HepG2 (cell line): Measurements from ENCODE around the gene PBOV1. TPM values are rescaled to one million over a fixed set of nuclear protein-coding genes. Genes with fewer than 3 reads are reported as not detected.
A peak's percentile ranks its signal among the peaks of the same experiment; 100 is the strongest.

Experiments used
- ATAC-seq: fragments of 200-7000 bp; cut with Tn5 transposase; 3 replicates; pipeline ENCODE4 v1.9.1; 2020; ENCODE audit warnings: mild to moderate bottlenecking, moderate library complexity
- BruUV-seq: library from RNA; stranded (reverse); fragments of 400-500 nt; replicated peaks from 2 replicates; lab custom pipeline; 2021; lab: Mats Ljungman, UMichigan
- CTCF ChIA-PET: fragments of 300-600 bp; formaldehyde crosslinking; extraction: SDS; loops from one replicate; lab custom pipeline; 2021; ENCODE audit warnings: low total read pairs, inconsistent platforms, low intra/inter-chr PET ratio; lab: Yijun Ruan, JAX
- POLR2A ChIA-PET: fragments of 350-600 bp; sonication (Branson Sonifier 250); formaldehyde crosslinking; loops from one replicate; lab custom pipeline; 2020; ENCODE audit warnings: antibody characterized with exemption, inconsistent platforms; lab: Yijun Ruan, JAX
- DNase-seq: peaks from one replicate; pipeline ENCODE4 v3.0.0-alpha.2; 2015; ENCODE audit warnings: low spot score
- FAIRE-seq: peaks from 3 replicates; lab custom pipeline; 2011; peaks lifted over from hg19 to GRCh38; lab: Jason Lieb, UNC
- H2AFZ ChIP-seq: one replicate; pipeline ENCODE4 v1.6.1; 2011; ENCODE audit warnings: low read length, inconsistent platforms
- H3K27ac ChIP-seq: fragments of 300-600 bp; 3 replicates; pipeline ENCODE4 v1.8.0; 2011; ENCODE audit warnings: mixed run types, mild to moderate bottlenecking, mixed read lengths, low read length, inconsistent platforms; ENCODE audit not compliant: insufficient read depth; ENCODE audit errors: extremely low read length
- H3K27me3 ChIP-seq, 2 experiments: fragments of 200-600 bp in 1 of 2; 2 replicates in 1 of 2; 3 replicates in 1 of 2; pipeline versions ENCODE4 v1.6.0 to v1.8.0; 2011; ENCODE audit warnings: low read length in 2 of 2, mild to moderate bottlenecking in 2 of 2, moderate library complexity in 2 of 2, inconsistent platforms in 1 of 2; ENCODE audit not compliant: insufficient read depth in 2 of 2, control insufficient read depth in 1 of 2
- H3K36me3 ChIP-seq, 2 experiments: fragments of 200-600 bp in 1 of 2; replicated peaks in 1 of 2; 2 replicates in 1 of 2; 3 replicates in 1 of 2; pipeline versions ENCODE4 v1.5.1 to v1.8.0; 2011; ENCODE audit warnings: low read length in 2 of 2, inconsistent platforms in 1 of 2; ENCODE audit not compliant: insufficient read depth in 2 of 2, control insufficient read depth in 1 of 2
- H3K4me1 ChIP-seq: 2 replicates; pipeline ENCODE4 v1.5.1; 2012; ENCODE audit warnings: low read length, inconsistent platforms; ENCODE audit not compliant: insufficient read depth
- H3K4me2 ChIP-seq: 2 replicates; pipeline ENCODE4 v1.6.0; 2011; ENCODE audit warnings: low read depth, low read length, inconsistent platforms
- H3K4me3 ChIP-seq, 3 experiments: fragments of 200-600 bp in 1 of 3; sonication (generic), shearing (Covaris generic) in 1 of 3; replicated peaks in 1 of 3; 2 replicates each; pipeline ENCODE4 v1.5.1; 2011 to 2016; ENCODE audit warnings: low read length in 3 of 3, inconsistent platforms in 2 of 3, low read depth in 2 of 3, mild to moderate bottlenecking in 2 of 3, control low read depth in 1 of 3, mixed read lengths in 1 of 3; ENCODE audit not compliant: insufficient read depth in 1 of 3
- H3K79me2 ChIP-seq: one replicate; pipeline ENCODE4 v1.6.1; 2011; ENCODE audit warnings: low read length, inconsistent platforms; ENCODE audit not compliant: insufficient read depth
- H3K9ac ChIP-seq: 2 replicates; pipeline ENCODE4 v1.6.0; 2011; ENCODE audit warnings: mild to moderate bottlenecking, low read depth, low read length, inconsistent platforms; ENCODE audit not compliant: insufficient read depth
- H3K9me3 ChIP-seq: 2 replicates; pipeline ENCODE4 v1.5.1; 2012; ENCODE audit warnings: mild to moderate bottlenecking, low read length
- H4K20me1 ChIP-seq: 2 replicates; pipeline ENCODE4 v1.6.0; 2011; ENCODE audit warnings: inconsistent platforms, mild to moderate bottlenecking, low read length, moderate library complexity; ENCODE audit not compliant: insufficient read depth
- ARID5B ChIP-seq: IDR thresholded peaks from 2 replicates; pipeline ENCODE4 v1.4.0; 2020; ENCODE audit warnings: mild to moderate bottlenecking, missing genetic modification reagents
- ATF2 ChIP-seq: sonication (generic); formaldehyde crosslinking; IDR thresholded peaks from 2 replicates; pipeline ENCODE4 v1.4.0; 2020; ENCODE audit warnings: missing genetic modification reagents
- FOXP1 ChIP-seq, 2 experiments: fragments of 450-650 bp in 1 of 2; IDR thresholded peaks; 2 replicates each; pipeline ENCODE4 v1.6.1; 2017 to 2018; ENCODE audit warnings: antibody characterized with exemption in 1 of 2
- NONO ChIP-seq, 2 experiments: fragments of 450-650 bp in 1 of 2; sonication (generic) in 1 of 2; formaldehyde crosslinking in 1 of 2; IDR thresholded peaks in 1 of 2; conservative IDR thresholded peaks in 1 of 2; 2 replicates each; pipeline versions ENCODE4 v1.6.1 to v1.8.0; 2017 to 2022; ENCODE audit warnings: mild to moderate bottlenecking in 1 of 2, missing genetic modification reagents in 1 of 2, moderate library complexity in 1 of 2
- PLSCR1 ChIP-seq: sonication (generic); formaldehyde crosslinking; IDR thresholded peaks from 2 replicates; pipeline ENCODE4 v1.5.0; 2020; ENCODE audit warnings: missing genetic modification reagents, mild to moderate bottlenecking, borderline replicate concordance
- ZFP36L2 ChIP-seq: sonication (generic); formaldehyde crosslinking; IDR thresholded peaks from 2 replicates; pipeline ENCODE4 v1.4.0; 2020; ENCODE audit warnings: missing genetic modification reagents
- WGBS: methylation state at CpG from one replicate; pipeline ENCODE4 v1.1.6; 2017; ENCODE audit warnings: low lambda C conversion rate; 5-methylcytosine and 5-hydroxymethylcytosine counted together
- in situ Hi-C: cut with HindIII; loops from 2 replicates; pipeline ENCODE4 v1.10.0; 2017; ENCODE audit warnings: low pct_unique_long_range_greater_than_20kb; ENCODE audit not compliant: extremely low pct_ligation_motif_present
- intact Hi-C: fragments of 100-400 bp; cut with micrococcal nuclease; formaldehyde crosslinking; loops from one replicate; pipeline ENCODE4 v1.10.0; 2022; ENCODE audit not compliant: unreplicated experiment
- polyA plus RNA-seq, 8 experiments: library from polyadenylated mRNA; depleted of rRNA in 3 of 8; stranded (reverse) in 7 of 8; unstranded in 1 of 8; fragments of >200 nt; fragmentation: Illumina TruSeq in 4 of 8; extraction: Trizol in 4 of 8; gene quantifications; 2 replicates each; pipeline versions ENCODE4 v1.2.1 to v1.2.3, GENCODE V29; 2011 to 2016; ENCODE audit warnings: low read depth in 4 of 8, missing spikeins in 1 of 8, mixed read lengths in 1 of 8; ENCODE audit not compliant: insufficient read depth in 1 of 8
- total RNA-seq, 5 experiments: library from RNA; depleted of rRNA; stranded (reverse); fragments of >200 nt; fragmentation: Illumina TruSeq; extraction: Trizol; gene quantifications; 2 replicates each; pipeline ENCODE4 v1.2.3, GENCODE V29; 2016; ENCODE audit warnings: low read depth in 1 of 5
- TF ChIP-seq, protein P1 (sequence below): sonication (generic); IDR thresholded peaks from 2 replicates; pipeline ENCODE4 v1.6.1; 2016; ENCODE audit warnings: low read depth, borderline replicate concordance
- TF ChIP-seq, protein P2 (sequence below): sonication (generic); formaldehyde crosslinking; IDR thresholded peaks from 2 replicates; pipeline ENCODE4 v1.9.0; 2021; ENCODE audit warnings: missing genetic modification reagents, mild to moderate bottlenecking, borderline replicate concordance

Gene PBOV1
- total and polyA plus RNA-seq, 2 of the 13 experiments (the other 11 are each of a cell fraction or from before 2014, with no cell fraction given): not detected

DNA sequence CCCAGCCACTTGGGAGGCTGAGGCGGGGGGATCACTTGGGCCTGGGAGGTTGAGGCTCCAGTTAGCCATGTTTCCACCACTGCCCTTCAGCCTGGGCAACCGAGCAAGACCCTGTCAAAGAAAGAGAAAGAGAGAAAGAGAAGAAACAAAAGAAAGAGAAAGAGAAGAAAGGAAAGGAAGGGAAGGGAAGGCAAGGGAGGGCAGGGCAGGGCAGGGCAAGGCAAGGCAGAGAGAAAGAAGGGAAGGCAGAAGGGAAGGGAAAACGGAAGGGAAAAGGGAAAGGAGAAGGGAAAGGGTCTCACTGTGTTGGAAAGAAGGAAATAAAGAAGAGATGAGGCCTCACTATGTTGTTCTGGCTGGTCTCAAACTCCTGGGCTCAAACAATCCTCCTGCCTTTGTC, 47.8 kb upstream of the PBOV1 start:
- BruUV-seq: no TSS peak
- Histone ChIP-seq H3K79me2 (no peaks in the 10 kb centered on the region), H3K27ac (no peak overlapping the region)
- intact Hi-C loops: no loop called here
- CTCF ChIA-PET: no interaction called here
- TF ChIP-seq, protein P1, sequence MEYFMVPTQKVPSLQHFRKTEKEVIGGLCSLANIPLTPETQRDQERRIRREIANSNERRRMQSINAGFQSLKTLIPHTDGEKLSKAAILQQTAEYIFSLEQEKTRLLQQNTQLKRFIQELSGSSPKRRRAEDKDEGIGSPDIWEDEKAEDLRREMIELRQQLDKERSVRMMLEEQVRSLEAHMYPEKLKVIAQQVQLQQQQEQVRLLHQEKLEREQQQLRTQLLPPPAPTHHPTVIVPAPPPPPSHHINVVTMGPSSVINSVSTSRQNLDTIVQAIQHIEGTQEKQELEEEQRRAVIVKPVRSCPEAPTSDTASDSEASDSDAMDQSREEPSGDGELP: no peak
- TF ChIP-seq NONO (IDR thresholded peaks at IDR 0.05): 0 out of 2 replicates have a peak, but pooled peaks have one; percentile 76
- no peak for TF ChIP-seq NONO (CRISPR knock-in tag; conservative IDR thresholded peaks at IDR 0.05)
- TF ChIP-seq, all 625 proteins: peak for 1
- Histone ChIP-seq H3K4me3 (no peak overlapping the region), H3K4me1 (peaks cover 29% of the 10 kb centered on the region), H3K9me3 (no peaks in the 10 kb centered on the region), H2AFZ (no peak overlapping the region), H3K27me3 (no peaks in the 10 kb centered on the region), H3K9ac (no peak overlapping the region), H3K4me2 (no peak overlapping the region), H3K36me3 (no peaks in the 10 kb centered on the region; a peak in 1 of 5 replicates), H4K20me1 (no peaks in the 10 kb centered on the region)
- FAIRE-seq (no peak), DNase-seq (no peak), ATAC-seq (no peak)
- POLR2A ChIA-PET: no interaction called here
- in situ Hi-C loops: no loop called here
- 67% methylated on average over 3 of the region's 3 CpGs for WGBS

GRCh38 chr6:138264372-138264880, 46.1 kb upstream of the PBOV1 start:
- H2AFZ ChIP-seq: no peak overlapping the region
- DNase-seq: peak; percentile 15
- no TSS peak for BruUV-seq
- ChIA-PET CTCF (no interaction called here), POLR2A (no interaction called here)
- H3K4me1 ChIP-seq: peaks cover 37% of the 10 kb centered on the region
- H3K27me3 ChIP-seq: no peaks in the 10 kb centered on the region
- no peaks in the 10 kb centered on the region for H4K20me1 ChIP-seq
- no peaks in the 10 kb centered on the region for H3K79me2 ChIP-seq
- H3K9me3 ChIP-seq: no peaks in the 10 kb centered on the region
- intact Hi-C loops: loop anchor here (1.0 kb wide), 1 partner anchor 9 kb away; no protein-coding TSS in a partner anchor
- in situ Hi-C loops: no loop called here
- no peak overlapping the region for H3K27ac ChIP-seq
- no peaks in the 10 kb centered on the region; a peak in 1 of 5 replicates for H3K36me3 ChIP-seq
- ATAC-seq: no peak
- no peak overlapping the region for H3K9ac ChIP-seq
- no peak overlapping the region for H3K4me2 ChIP-seq
- no peak for FAIRE-seq
- no peak overlapping the region for H3K4me3 ChIP-seq
- TF ChIP-seq ATF2 (CRISPR knock-in tag) (no peak), ZFP36L2 (CRISPR knock-in tag) (no peak), PLSCR1 (CRISPR knock-in tag) (no peak), ARID5B (CRISPR knock-in tag) (peak; percentile 53), FOXP1 (IDR thresholded peaks at IDR 0.05) (no peak), FOXP1 (CRISPR knock-in tag; IDR thresholded peaks at IDR 0.05) (0 out of 2 replicates have a peak, but pooled peaks have one; percentile 10)
- TF ChIP-seq, protein P2, sequence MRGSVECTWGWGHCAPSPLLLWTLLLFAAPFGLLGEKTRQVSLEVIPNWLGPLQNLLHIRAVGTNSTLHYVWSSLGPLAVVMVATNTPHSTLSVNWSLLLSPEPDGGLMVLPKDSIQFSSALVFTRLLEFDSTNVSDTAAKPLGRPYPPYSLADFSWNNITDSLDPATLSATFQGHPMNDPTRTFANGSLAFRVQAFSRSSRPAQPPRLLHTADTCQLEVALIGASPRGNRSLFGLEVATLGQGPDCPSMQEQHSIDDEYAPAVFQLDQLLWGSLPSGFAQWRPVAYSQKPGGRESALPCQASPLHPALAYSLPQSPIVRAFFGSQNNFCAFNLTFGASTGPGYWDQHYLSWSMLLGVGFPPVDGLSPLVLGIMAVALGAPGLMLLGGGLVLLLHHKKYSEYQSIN (CRISPR knock-in tag): no peak
